GM15510 (cell line): Measurements from ENCODE around the gene MCUR1.

ENCODE experiments used
- POLR2A ChIP-seq: IDR thresholded peaks from 3 replicates; pipeline ENCODE4 v1.6.1; 2011; ENCODE audit warnings: borderline replicate concordance; ENCODE audit not compliant: insufficient read length; ENCODE audit errors: extremely low read depth

The MCUR1 gene

DNA sequence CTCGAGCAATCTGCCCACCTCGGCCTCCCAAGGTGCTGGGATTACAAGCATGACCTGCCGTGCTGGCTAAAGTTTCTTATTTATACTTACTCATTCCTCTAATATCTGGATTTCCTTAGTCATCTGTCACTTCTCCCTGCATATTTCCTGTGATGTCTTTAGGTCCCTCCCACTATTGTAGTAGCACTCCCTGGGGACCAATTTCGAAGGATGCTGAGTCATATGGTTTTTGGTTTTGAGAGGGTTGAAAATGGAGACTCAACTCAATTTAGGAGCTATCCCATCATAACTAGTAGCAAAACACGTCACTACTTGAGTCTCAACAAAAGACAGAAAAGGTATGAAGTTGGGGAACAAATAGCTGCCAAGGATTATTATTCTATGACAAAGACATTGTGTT, 20.2 kb downstream of the MCUR1 start:
- no peak for TF ChIP-seq POLR2A

DNA sequence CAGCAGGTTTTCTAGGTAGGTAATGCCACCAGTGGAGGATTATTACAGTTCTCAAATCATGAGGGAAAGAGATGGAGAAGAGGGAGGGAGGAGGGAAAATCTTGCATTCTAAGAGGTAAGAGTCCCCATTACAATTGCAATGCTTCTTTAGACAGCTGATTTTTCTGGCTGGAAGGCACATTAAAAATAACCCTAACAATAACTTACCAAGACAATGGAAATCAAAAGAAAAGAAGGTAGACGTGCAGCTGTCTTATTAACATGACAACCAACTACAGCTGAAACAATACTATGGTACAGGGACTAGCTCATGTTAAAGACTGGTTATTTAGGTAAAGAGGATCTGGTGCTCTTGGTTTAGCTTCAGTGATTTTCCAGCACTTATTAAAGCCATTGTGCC, 24.6 kb downstream of the MCUR1 start:
- no peak for TF ChIP-seq POLR2A

DNA sequence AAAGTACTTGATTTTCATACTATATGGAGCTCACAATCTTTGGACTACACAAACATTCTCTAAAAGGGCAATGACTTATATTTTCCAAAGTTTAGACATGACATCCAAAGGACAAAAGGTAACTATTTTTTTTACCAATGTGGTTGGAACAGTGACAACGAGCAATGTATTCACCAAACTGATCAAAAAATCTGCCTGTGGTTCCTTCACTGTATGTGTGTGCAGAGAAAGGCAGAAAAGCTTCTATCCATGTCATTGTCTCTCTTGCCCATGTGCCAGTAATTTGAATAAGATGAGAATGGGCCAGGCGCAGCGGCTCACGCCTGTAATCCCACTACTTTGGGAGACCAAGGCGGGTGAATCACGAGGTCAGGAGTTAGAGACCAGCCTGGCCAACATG, 25.5 kb downstream of the MCUR1 start:
- no peak for TF ChIP-seq POLR2A

DNA sequence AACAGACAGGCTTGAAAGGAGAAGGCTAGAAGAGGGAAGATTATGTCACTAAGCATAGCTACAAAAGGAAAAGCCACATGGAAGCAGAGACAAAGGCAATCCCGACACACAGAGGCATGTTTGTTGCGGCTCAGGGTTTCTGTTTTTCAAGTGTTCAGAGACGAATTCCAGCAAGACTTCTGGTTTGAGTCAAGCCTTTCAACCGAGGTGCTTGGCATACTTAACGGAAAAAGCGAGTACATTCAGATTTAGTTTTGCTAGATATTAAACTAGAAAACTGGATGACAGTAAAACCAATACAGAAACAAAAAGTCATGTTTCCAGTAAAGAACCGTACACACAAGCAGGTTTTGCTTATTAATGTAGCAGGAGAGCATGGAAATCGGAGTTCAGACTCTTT, 27.2 kb downstream of the MCUR1 start:
- TF ChIP-seq POLR2A: no peak

DNA sequence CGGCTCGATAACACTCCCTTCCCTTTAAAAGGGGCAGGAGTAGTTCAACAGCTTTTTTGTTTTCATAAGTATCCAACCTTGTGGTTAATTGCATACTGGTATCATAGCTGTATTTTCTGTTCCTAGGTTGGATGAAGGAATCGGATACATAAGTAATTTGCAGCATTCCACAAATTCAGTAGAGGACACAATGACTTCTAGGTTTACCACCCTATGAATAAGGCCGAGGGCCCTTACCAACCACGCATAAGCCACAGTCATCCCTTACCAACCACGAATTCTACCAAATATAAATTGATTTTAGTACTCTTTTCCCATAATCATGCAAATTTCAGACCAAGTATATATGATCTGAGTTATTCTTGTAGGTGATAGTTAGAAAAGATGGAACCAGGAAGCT, 36.3 kb downstream of the MCUR1 start:
- TF ChIP-seq POLR2A: no peak

DNA sequence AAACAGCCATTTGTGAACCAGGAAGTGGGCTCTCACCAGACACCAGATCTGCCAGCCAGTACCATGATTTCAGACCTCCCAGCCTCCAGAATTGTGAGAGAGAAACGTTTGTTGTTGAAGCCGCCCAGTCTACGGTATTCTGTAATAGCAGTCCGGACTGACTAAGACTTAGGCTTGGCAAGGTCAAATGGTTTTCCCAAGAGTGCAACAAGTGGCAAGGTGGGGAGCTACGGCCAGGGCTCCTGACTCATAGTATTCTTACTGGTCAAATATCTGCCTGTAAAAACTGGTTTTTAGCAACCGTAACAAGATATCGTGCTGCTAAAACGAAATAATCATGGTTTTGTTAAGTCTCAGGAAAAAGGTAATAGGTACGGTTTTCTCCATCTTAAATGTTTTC, 37.8 kb downstream of the MCUR1 start:
- no peak for TF ChIP-seq POLR2A

DNA sequence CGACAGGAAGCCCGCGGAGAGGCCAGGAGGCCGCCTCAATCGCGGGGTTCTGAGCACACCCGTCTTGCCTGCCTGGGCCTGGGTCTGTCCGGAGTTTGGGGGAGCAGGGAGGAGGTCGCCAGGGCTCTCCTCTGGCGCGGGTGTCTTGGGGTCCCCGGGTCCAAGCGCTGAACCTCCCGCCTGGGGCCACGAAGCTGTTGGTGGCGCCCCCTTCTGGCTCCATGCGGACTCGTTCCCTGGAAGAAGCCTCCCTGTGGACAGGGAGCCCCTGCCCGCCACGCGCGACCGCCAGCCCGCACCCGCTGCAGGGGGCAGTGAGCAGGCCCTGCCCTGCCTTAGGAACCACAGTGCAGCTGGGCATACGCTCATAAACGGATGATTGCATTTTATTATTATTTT, 44.7 kb downstream of the MCUR1 start:
- TF ChIP-seq POLR2A: no peak

DNA sequence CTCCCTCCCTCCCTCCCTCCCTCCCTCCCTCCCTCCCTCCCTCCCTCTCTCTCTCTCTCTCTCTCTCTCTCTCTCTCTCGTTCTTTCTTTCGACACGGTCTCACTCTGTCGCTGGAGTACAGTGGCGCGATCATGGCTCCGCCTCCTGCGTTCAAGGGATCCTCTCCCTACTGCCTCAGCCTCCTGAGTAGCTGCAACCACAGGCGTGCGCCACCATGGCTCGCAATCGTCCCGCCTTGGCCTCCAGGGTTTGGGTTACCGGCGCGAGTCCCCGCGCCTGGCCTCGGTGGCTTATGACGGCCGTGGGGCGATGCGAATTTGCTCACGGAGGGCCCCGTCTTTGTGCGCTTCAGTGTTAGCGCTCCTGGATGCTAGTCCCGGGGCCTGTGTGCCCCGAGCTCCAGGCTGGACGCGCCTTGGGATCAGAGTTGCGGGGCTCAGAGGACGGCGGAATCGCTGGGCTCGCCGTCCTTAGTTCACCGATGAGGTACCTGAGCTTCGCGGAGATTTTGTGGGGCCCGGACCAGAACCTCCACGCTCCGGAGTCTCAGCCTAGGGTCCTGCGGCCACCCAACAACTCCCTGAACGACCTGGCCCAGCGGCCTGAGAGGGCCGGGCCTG, 45.2 kb downstream of the MCUR1 start:
- TF ChIP-seq POLR2A: no peak

DNA sequence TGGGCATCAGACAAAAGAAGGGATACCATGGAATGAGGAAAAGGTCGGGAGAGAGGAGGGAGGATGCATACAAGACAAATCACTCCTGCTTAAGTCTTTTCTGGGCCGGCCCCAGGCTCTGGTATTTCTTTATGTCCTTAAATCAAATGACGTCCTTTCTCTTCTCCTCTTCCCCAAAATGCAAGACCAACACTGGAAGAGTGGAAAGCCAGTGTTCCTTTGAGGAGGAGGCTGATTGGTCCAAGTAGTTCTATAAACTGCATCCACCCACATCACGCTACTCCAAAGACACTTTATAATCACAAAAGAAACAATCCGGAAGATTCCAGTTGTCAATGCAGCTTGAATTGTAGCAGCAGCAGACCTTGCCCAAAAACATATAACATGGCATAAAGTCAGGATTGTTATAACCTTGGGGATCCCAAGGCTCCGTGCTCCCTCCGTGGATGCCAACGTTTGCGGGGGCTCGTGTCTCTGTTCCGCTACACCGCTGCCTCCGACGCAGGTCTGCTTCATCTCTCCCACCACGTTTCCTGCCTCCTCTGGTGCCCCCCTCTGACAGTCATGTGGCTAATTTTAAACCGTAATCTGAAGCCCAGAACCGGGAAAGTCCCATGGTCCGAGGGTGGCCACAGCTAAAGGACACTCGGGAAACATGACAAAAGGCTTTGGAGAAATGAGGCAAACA, 47.1 kb downstream of the MCUR1 start:
- TF ChIP-seq POLR2A: no peak

DNA sequence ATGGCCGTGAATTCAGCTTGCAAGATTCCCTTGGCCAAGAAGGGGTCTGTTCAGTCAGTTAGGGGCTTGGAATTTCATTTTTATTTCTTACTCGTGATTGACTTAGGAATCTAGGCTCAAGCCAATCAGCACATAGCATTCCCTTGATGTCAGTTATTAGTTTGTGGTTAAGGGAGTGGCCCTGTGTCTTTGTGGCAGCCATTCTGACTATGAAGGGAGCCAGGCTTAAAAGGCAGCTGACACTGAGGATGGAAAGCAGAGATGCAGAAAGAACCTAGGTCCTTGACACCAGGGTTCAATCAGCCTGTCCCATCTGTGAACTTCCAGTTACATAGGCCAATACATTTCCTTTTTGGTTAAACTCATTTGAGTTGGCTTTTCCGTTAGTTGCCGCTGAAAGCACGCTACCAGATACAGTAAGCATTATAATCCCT, 48.1 kb downstream of the MCUR1 start:
- no peak for TF ChIP-seq POLR2A

DNA sequence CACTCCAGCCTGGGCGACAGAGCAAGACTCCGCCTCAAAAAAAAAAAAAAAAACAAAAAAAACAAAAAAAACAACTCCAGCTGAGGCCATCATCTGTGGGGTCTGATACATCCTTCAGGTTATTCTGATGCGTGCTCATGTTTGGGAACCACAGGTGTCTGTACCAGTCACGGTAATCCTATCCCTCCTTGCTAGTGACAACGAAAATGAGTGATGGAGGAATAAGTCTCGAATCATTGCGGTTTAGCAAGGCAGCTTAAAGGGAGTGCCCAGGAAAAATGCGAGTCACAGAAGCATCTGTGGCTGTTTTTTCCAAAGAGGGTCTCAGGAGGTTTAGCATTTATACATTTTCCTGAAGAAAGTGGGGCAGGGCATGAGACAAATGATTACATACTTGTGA, 48.8 kb downstream of the MCUR1 start:
- TF ChIP-seq POLR2A: no peak

DNA sequence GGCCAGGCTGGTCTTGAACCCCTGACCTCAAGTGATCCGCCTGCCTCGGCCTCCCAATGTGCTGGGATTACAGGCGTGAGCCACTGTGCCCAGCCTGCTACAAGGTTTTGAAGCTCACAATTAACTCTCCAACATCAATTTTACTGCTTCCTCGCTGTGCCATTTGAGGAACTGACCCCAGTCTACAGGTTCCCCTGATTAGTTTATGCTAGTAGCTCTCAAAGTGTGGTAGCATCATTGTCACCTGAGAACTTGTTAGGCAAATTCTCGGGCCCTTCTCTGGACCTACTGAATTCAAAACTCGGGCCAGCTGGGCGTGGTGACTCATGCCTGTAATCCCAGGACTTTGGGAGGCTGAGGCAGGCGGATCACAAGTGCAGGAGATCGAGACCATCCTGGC, 49.4 kb downstream of the MCUR1 start:
- TF ChIP-seq POLR2A: no peak

DNA sequence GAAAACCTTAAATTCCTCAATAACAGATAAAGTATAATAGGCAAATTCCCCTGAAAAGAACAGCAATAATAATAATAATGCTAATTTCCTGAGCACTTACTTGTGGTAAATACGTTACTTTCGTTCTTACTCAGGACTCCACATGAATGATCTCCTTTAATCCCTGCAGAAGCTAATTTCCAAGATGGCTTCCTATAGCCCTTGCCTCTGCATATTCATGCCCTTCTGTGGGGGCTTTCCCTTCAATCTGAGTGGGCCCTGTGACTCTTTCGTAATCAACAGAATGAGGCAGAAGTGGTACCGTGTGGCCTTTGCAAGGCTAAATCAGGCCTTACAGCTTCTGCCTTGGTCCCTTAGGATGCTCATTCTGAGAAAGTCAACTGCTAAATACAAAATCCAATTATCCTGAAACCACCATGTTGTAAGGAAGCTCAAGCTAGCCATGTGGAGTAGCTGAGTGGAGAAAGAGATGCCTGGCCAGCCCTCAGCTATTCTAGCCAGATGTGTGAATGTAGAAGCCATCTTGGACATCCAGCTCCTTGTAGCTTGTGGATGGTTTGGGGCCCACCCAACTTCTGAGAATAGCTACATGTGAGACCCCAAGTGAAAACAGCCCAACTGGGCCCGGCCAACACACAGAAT, 50.5 kb downstream of the MCUR1 start:
- no peak for TF ChIP-seq POLR2A

DNA sequence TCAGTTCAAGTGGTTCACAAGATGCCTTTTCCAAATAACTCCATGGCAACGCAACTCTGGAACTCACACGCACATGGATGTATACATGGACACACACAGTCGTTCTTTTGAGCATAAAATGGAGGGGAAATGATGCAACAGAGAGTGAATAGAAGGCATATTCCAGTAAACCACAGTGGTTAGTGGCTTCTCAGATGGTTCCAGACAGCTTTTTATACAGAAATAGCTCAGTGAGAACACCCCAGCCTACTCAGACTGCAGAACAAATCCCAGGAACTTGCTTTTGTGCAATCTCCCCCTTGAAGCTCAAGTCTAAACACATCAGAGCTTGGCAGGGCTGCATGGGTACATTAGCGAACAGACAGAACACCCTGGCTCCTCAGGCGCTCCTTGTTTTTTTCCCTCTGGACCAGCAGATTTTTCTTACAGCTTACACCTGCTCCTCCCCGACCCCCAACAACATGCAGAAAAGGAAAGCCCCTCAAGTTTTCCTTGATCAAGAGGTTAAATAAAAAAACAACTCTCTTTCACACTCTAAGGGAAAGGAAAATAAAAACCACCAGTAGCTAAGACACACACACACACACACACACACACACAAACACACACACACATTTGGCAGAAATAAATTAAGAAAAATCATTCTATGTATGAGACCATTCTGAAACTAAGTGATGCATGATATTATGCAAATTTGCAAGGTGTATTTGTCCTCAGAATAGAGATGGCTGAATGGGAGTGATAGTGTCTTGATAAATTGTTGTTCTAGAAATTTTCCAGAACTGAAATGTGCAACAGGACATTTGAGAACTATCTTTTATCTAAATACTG, 51.5 kb downstream of the MCUR1 start:
- no peak for TF ChIP-seq POLR2A

DNA sequence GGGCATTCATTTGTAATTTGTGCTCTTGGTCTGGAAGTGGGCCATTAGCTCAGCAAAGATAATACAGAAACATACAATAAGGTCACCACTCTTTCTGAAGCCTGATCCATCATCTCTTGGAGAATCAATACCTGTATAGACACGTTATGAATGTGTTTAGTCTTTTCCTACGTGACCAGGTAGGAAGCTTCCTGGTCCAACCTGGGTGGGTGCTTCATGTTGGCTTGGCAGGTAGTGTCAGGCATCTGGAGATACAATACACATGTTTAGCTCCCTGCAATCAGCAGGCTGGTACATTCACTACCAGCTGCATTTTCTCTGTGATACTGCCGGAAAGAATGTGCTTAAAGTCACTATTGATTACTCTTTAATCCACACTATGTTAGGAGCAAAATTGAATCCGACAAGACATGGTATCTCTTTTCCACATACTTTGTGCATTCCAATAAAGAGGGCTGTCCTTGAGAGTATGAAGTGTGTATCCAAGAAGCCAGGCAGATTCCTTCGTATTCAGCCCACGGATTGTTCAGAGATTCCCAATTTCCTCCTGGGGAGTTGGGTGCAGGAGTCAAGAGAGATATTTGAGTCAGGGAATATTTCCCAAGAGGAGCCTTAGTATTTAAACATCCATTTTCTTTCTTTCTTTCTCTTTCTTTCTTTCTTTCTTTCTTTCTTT, 52.9 kb downstream of the MCUR1 start:
- no peak for TF ChIP-seq POLR2A
